Lung (tissue), 12 donors: ENCODE results near the gene PNKD. TPM values are rescaled to one million over a fixed set of nuclear protein-coding genes. Genes with fewer than 3 reads are reported as not detected.

Source experiments
- ATAC-seq: fragments of 200-7000 bp; cut with Tn5 transposase; one replicate; pipeline ENCODE4 v1.9.1; 2020; ENCODE audit warnings: moderate number of reproducible peaks; ENCODE audit not compliant: insufficient read depth, low FRiP score
- DNase-seq, 3 donors: peaks; one replicate each; pipeline ENCODE4 v3.0.0-alpha.2; 2013 to 2017
- H3K27ac ChIP-seq, 2 donors: one replicate each; pipeline ENCODE4 v1.5.1; 2013; ENCODE audit warnings: mild to moderate bottlenecking in 2 of 2, moderate library complexity in 2 of 2, control low read depth in 1 of 2, inconsistent platforms in 1 of 2, low read depth in 1 of 2, low read length in 1 of 2
- H3K27me3 ChIP-seq, 3 donors: one replicate each; pipeline ENCODE4 v1.5.1; 2013; ENCODE audit warnings: low read length in 2 of 3; ENCODE audit not compliant: control insufficient read depth in 3 of 3, insufficient read depth in 3 of 3
- H3K36me3 ChIP-seq, 4 donors: one replicate each; pipeline ENCODE4 v1.5.1; 2013; ENCODE audit warnings: low read length in 4 of 4, mild to moderate bottlenecking in 1 of 4, moderate library complexity in 1 of 4; ENCODE audit not compliant: control insufficient read depth in 4 of 4, insufficient read depth in 4 of 4
- H3K4me1 ChIP-seq, 5 donors: one replicate each; pipeline ENCODE4 v1.5.1; 2013; ENCODE audit warnings: low read length in 5 of 5, mild to moderate bottlenecking in 2 of 5, moderate library complexity in 1 of 5; ENCODE audit not compliant: control insufficient read depth in 5 of 5, insufficient read depth in 5 of 5
- H3K4me3 ChIP-seq: one replicate; pipeline ENCODE4 v1.5.1; 2013; ENCODE audit warnings: mild to moderate bottlenecking, control low read depth, moderate library complexity
- H3K9ac ChIP-seq, 2 donors: one replicate each; pipeline ENCODE4 v1.5.1; 2013; ENCODE audit warnings: low read length in 2 of 2, control low read depth in 1 of 2; ENCODE audit not compliant: insufficient read depth in 1 of 2
- H3K9me3 ChIP-seq, 4 donors: one replicate each; pipeline ENCODE4 v1.5.1; 2013; ENCODE audit warnings: low read length in 3 of 4, mild to moderate bottlenecking in 1 of 4, moderate library complexity in 1 of 4; ENCODE audit not compliant: control insufficient read depth in 4 of 4, insufficient read depth in 3 of 4
- CTCF ChIP-seq: IDR thresholded peaks from 2 replicates; pipeline ENCODE4 v1.5.1; 2012; ENCODE audit warnings: mild to moderate bottlenecking; ENCODE audit errors: control extremely low read depth, extremely low read depth
- WGBS, 2 donors: extraction: QIAGEN DNeasy Blood & Tissue Kit; methylation state at CpG; one replicate each; pipeline ENCODE4 v1.1.7; 2013; 5-methylcytosine and 5-hydroxymethylcytosine counted together
- polyA plus RNA-seq, 2 donors: library from polyadenylated mRNA; stranded (reverse); fragments of 200-250 nt; gene quantifications; one replicate each; pipeline ENCODE4 v1.2.1, GENCODE V29; 2013
- total RNA-seq, 2 donors: library from RNA; depleted of rRNA in 1 of 2; stranded (reverse); fragments of >200 nt in 1 of 2; gene quantifications; one replicate each; pipeline ENCODE4 v1.2.1, GENCODE V29; 2014 to 2021
- donor health status: control.
- donor health status: control.
- donor health status: Bipolar disorder and iron deficiency.
- donor health status: healthy.
- donor health status: DM: yes; HTN: yes; CAD: no.

PNKD gene
- total and polyA plus RNA-seq, 4 donors, result 83.8 to 137 (median 114) TPM

GRCh38 chr2:218260166-218260565, 10.2 kb upstream of the PNKD start:
- 81 to 84% methylated on average over 5 of the region's 5 CpGs for WGBS, 2 donors
- Histone ChIP-seq H3K9me3 (no peaks in the 10 kb centered on the region), H3K27me3 (no peaks in the 10 kb centered on the region), H3K4me1 (peaks cover 0 to 34% (median 18%) of the 10 kb centered on the region in 5 donors), H3K9ac (no peak overlapping the region), H3K4me3 (no peak overlapping the region), H3K36me3 (peaks cover 2 to 22% (median 4%) of the 10 kb centered on the region in 4 donors), H3K27ac (peak overlapping the region; percentile 5 to 73)
- no peak for ATAC-seq
- DNase-seq, result no peak
- TF ChIP-seq CTCF, result no peak

DNA sequence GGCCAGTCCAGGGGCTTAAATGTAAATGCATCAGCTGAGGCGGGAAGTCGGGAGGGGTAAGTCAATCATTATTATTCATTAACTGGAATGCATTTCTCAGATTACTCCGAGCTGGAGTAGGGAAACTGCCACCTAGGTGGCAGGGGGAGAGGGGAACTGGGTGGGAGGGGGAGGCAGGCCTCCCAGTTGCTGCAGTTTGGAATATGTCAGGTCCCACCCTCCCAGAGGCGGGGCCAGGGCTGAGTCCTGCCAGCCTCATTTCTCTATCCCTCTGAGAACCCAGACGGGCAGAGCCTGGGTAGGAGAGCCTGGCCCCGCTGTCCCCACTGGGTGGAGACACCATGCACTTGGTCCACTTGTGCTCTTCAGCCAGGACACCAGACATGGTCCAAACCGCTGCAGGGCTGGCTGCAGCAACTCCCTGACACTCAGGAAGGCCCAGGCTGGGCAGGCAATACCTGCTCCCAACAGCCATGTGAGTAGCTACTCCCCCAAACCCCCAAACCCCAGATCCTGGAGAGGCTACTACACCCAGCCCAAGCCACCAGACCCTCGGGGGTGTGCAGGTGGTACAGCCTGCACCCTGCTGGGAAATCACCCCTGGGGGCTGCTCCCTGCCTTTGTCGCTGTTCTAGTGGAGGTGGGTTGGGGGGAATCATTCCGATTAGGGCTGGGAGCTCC, 9.4 kb upstream of the PNKD start, which contains the start of gene GPBAR1:
GPBAR1 (plus strand) TSS at position 274 of the 681 bp plus-strand sequence. CDS start 1,710 bp downstream, outside the sequence.
- DNase-seq (peak; percentile 43 to 64 (median 63)), ATAC-seq (no peak)
- Histone ChIP-seq H3K4me3 (no peak within 1 kb of the TSS), H3K36me3 (peaks cover 0 to 29% (median 5%) of the 10 kb centered on the region in 4 donors), H3K9ac (no peak within 1 kb of the TSS), H3K27ac (peak within 1 kb of the TSS; percentile 5 to 73), H3K27me3 (no peaks in the 10 kb centered on the region), H3K9me3 (no peaks in the 10 kb centered on the region), H3K4me1 (peaks cover 0 to 34% (median 18%) of the 10 kb centered on the region in 5 donors)
- WGBS, 2 donors, result 64 to 68% methylated on average over 10 of the region's 10 CpGs
- TF ChIP-seq CTCF, result no peak

DNA sequence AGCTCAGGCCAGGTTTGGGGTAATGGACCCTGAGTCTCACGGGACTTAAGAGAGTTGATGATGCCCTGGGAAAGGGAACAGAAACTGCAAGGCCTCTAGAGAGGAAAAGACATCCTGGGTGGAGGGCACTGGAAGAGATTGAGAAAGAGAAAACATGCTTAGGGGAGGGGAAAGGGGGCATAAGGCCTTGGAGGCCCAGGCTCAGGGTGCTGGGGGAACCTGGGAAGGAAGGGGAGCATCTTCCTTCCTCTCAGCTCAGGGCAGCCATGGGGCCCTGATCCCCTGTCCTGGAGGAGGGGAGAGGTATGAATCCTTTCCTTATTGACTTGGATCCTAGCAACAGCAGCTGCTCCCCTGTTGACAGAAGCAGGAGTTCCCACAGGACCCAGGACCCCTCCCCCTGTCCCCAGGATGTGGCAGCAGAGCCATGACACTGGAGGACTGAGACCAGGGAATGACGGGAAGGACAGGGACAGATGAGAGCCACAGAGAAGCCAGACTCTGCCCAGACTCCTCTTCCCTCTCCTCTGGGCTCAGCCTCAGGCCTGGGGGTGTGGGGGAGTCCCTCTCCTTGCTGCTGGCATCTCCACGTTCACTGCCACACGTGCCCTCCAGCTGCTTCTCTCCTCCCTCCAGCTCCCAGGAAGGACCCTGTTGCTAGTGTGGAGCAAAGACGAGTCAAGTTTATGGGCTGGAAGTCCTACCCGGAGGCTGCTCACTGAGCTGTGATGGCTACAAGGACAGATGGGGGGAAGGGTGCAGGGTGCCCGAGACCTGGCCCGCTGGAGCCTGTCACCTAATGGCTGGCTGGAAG, 8.7 kb upstream of the PNKD start:
- ATAC-seq, result no peak
- Histone ChIP-seq H3K27ac (peak overlapping the region in 1 of 2 donors; percentile 28), H3K9me3 (no peaks in the 10 kb centered on the region), H3K27me3 (no peaks in the 10 kb centered on the region), H3K36me3 (peaks cover 0 to 32% (median 7%) of the 10 kb centered on the region in 4 donors), H3K4me1 (peaks cover 0 to 34% (median 18%) of the 10 kb centered on the region in 5 donors), H3K9ac (no peak overlapping the region), H3K4me3 (no peak overlapping the region)
- no peak for TF ChIP-seq CTCF
- DNase-seq, result no peak
- WGBS, 2 donors, result 65 to 68% methylated on average over 7 to 8 of the region's 8 CpGs
